ENCODE data around the gene BHLHE41. TPM values are rescaled to one million over a fixed set of nuclear protein-coding genes. Genes with fewer than 3 reads are reported as not detected.

BHLHE41 gene
- total and polyA plus RNA-seq, 2 donors, result 0.61 to 9.8 TPM

DNA sequence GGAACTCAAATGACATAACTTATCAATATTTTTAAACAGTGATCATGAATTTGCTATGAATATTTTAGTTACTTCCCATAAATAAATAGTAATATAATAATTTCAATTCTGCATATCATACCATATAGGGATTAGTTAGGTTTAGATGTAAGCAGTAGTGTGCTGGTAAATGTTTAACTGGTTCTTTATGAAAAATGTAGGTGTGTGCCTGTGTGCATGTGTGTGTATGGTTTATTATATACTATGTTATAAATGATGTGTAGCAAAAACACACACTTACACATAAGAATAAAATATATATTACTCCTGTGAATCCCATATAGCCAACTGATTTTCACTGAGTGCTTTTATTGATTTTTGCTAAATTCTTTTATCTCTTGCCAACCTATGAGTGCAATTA is 14.0 kb upstream of the BHLHE41 start:
- H3K4me1 ChIP-seq (ENCODE audit: control insufficient read depth in 2 of 2, insufficient read depth in 2 of 2, low read length in 2 of 2), result no peaks in the 10 kb centered on the region
- DNase-seq (ENCODE audit: low read depth in 6 of 9, low spot score in 9 of 9), result no peak
- H3K9me3 ChIP-seq (ENCODE audit: control insufficient read depth in 2 of 2, insufficient read depth in 1 of 2, low read length in 1 of 2), result no peaks in the 10 kb centered on the region
- no peaks in the 10 kb centered on the region for H3K27me3 ChIP-seq (ENCODE audit: control insufficient read depth in 2 of 2, insufficient read depth in 1 of 2, low read length in 1 of 2)
- H3K4me3 ChIP-seq (ENCODE audit: low read length in 2 of 2), result no peak overlapping the region
- no peaks in the 10 kb centered on the region for H3K36me3 ChIP-seq (ENCODE audit: control insufficient read depth in 2 of 2, insufficient read depth in 2 of 2, low read length in 1 of 2)
- no peak overlapping the region for H3K27ac ChIP-seq (ENCODE audit: low read depth in 1 of 2, low read length in 1 of 2)

DNA sequence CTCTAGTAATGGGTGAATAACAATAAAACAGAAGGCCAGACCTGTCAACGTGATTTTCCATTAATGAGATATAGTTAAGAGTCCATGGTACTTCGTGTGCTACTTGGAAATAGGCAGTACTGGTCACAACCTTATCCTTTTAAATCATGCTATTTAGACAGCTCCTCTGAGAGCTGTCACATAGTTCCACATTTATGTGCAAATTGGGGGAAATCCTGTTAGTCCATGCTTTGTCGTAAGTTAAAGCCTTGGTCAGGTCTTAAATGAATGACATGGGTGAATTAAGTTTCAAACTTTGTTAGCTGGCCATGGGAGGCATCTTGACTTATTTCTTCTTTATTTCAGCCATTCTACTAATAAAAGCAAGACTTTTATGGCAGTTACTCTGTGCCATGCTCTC is 11.9 kb upstream of the BHLHE41 start:
- H3K4me3 ChIP-seq (ENCODE audit: low read length in 2 of 2), result no peak overlapping the region
- 89% methylated on average over 3 of the region's 3 CpGs for WGBS
- H3K4me1 ChIP-seq (ENCODE audit: control insufficient read depth in 2 of 2, insufficient read depth in 2 of 2, low read length in 2 of 2), result no peaks in the 10 kb centered on the region
- no peak overlapping the region for H3K27ac ChIP-seq (ENCODE audit: low read depth in 1 of 2, low read length in 1 of 2)
- DNase-seq (ENCODE audit: low read depth in 6 of 9, low spot score in 9 of 9), result no peak
- no peaks in the 10 kb centered on the region for H3K36me3 ChIP-seq (ENCODE audit: control insufficient read depth in 2 of 2, insufficient read depth in 2 of 2, low read length in 1 of 2)
- H3K9me3 ChIP-seq (ENCODE audit: control insufficient read depth in 2 of 2, insufficient read depth in 1 of 2, low read length in 1 of 2), result no peaks in the 10 kb centered on the region
- H3K27me3 ChIP-seq (ENCODE audit: control insufficient read depth in 2 of 2, insufficient read depth in 1 of 2, low read length in 1 of 2), result peaks cover 0 to 3% of the 10 kb centered on the region in 2 donors

DNA sequence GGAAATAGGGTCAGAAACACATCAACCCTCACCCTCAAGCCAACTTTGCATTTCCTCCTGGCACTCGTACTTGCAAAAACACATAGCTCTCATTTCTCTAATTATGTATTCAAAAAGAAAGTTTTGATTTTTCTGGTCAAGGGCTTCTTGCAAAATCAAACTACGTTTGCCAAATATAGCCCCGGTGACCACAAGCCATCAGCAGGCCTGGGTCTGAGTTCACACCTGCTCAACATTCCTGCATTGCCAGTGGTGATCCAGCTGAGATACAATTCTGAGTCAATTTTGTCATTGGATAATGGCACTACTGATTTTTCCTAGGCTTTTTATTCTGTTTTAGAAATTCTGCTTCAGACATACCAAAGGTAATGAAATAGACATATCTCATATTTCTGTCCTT is 10.7 kb upstream of the BHLHE41 start:
- Histone ChIP-seq H3K4me3 (ENCODE audit: low read length in 2 of 2) (no peak overlapping the region), H3K9me3 (ENCODE audit: control insufficient read depth in 2 of 2, insufficient read depth in 1 of 2, low read length in 1 of 2) (no peaks in the 10 kb centered on the region), H3K4me1 (ENCODE audit: control insufficient read depth in 2 of 2, insufficient read depth in 2 of 2, low read length in 2 of 2) (no peaks in the 10 kb centered on the region), H3K27me3 (ENCODE audit: control insufficient read depth in 2 of 2, insufficient read depth in 1 of 2, low read length in 1 of 2) (peaks cover 3 to 8% of the 10 kb centered on the region in 2 donors), H3K27ac (ENCODE audit: low read depth in 1 of 2, low read length in 1 of 2) (no peak overlapping the region), H3K36me3 (ENCODE audit: control insufficient read depth in 2 of 2, insufficient read depth in 2 of 2, low read length in 1 of 2) (no peaks in the 10 kb centered on the region)
- DNase-seq (ENCODE audit: low read depth in 6 of 9, low spot score in 9 of 9), result no peak
- 90% methylated on average over 3 of the region's 3 CpGs for WGBS

DNA sequence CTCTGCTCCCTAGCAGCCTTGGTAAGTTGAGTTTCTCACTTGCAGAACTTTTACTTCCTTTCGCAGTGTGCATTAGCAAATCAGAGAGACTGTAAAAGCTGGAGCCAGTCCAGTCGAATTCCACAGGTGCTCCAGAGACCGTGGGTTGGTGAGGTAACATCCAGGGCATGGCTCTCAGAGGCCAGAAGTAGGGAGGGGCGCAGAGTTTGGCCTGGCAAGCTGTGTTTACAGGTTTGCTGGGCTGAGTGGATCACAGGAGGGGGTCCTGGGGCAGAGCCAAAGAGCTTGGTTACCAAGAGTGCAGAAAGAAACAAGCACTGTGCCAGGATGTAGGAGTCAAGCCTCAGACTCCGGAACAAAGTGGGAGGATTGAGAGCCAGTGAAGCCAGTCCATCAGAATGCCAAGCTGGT is 10.2 kb upstream of the BHLHE41 start:
- no peak overlapping the region for H3K27ac ChIP-seq (ENCODE audit: low read depth in 1 of 2, low read length in 1 of 2)
- no peak for DNase-seq (ENCODE audit: low read depth in 6 of 9, low spot score in 9 of 9)
- peaks cover 3 to 8% of the 10 kb centered on the region in 2 donors for H3K27me3 ChIP-seq (ENCODE audit: control insufficient read depth in 2 of 2, insufficient read depth in 1 of 2, low read length in 1 of 2)
- H3K4me3 ChIP-seq (ENCODE audit: low read length in 2 of 2), result no peak overlapping the region
- 89% methylated on average over 5 of the region's 5 CpGs for WGBS
- no peaks in the 10 kb centered on the region for H3K36me3 ChIP-seq (ENCODE audit: control insufficient read depth in 2 of 2, insufficient read depth in 2 of 2, low read length in 1 of 2)
- H3K4me1 ChIP-seq (ENCODE audit: control insufficient read depth in 2 of 2, insufficient read depth in 2 of 2, low read length in 2 of 2), result no peaks in the 10 kb centered on the region
- no peaks in the 10 kb centered on the region for H3K9me3 ChIP-seq (ENCODE audit: control insufficient read depth in 2 of 2, insufficient read depth in 1 of 2, low read length in 1 of 2)

- no peak for DNase-seq (ENCODE audit: low read depth in 6 of 9, low spot score in 9 of 9)
- Histone ChIP-seq H3K27me3 (ENCODE audit: control insufficient read depth in 2 of 2, insufficient read depth in 1 of 2, low read length in 1 of 2) (peaks cover 3 to 8% of the 10 kb centered on the region in 2 donors), H3K4me3 (ENCODE audit: low read length in 2 of 2) (no peak overlapping the region), H3K27ac (ENCODE audit: low read depth in 1 of 2, low read length in 1 of 2) (no peak overlapping the region), H3K9me3 (ENCODE audit: control insufficient read depth in 2 of 2, insufficient read depth in 1 of 2, low read length in 1 of 2) (no peaks in the 10 kb centered on the region), H3K4me1 (ENCODE audit: control insufficient read depth in 2 of 2, insufficient read depth in 2 of 2, low read length in 2 of 2) (no peaks in the 10 kb centered on the region), H3K36me3 (ENCODE audit: control insufficient read depth in 2 of 2, insufficient read depth in 2 of 2, low read length in 1 of 2) (no peaks in the 10 kb centered on the region)
These were observed 9.7 kb upstream of the BHLHE41 start for GRCh38 chr12:26134540-26134939.

DNA sequence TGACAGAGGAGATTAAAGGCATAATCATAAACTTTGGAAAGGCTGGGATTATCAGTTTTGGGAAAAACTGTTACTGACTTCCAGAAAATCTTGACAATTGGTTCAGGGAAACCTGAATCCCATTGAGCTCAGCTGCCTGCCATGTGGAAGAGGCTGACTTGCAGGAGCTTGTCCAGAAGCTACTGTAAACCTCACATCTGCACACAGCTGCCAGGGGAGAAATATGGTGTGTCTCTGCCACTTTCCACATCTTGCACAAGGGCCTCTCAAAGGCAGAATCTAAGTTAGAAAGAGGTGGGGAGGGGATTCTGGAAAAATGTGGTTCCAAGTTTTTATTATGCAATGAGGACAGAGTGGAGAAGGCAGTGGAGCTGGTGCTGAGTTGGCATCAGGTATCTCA is 8.7 kb upstream of the BHLHE41 start:
- peaks cover 10 to 17% of the 10 kb centered on the region in 2 donors for H3K27me3 ChIP-seq (ENCODE audit: control insufficient read depth in 2 of 2, insufficient read depth in 1 of 2, low read length in 1 of 2)
- no peaks in the 10 kb centered on the region for H3K36me3 ChIP-seq (ENCODE audit: control insufficient read depth in 2 of 2, insufficient read depth in 2 of 2, low read length in 1 of 2)
- H3K4me1 ChIP-seq (ENCODE audit: control insufficient read depth in 2 of 2, insufficient read depth in 2 of 2, low read length in 2 of 2), result no peaks in the 10 kb centered on the region
- no peak overlapping the region for H3K4me3 ChIP-seq (ENCODE audit: low read length in 2 of 2)
- H3K27ac ChIP-seq (ENCODE audit: low read depth in 1 of 2, low read length in 1 of 2), result no peak overlapping the region
- H3K9me3 ChIP-seq (ENCODE audit: control insufficient read depth in 2 of 2, insufficient read depth in 1 of 2, low read length in 1 of 2), result no peaks in the 10 kb centered on the region
- DNase-seq (ENCODE audit: low read depth in 6 of 9, low spot score in 9 of 9), result no peak

- Histone ChIP-seq H3K4me1 (ENCODE audit: control insufficient read depth in 2 of 2, insufficient read depth in 2 of 2, low read length in 2 of 2) (no peaks in the 10 kb centered on the region), H3K36me3 (ENCODE audit: control insufficient read depth in 2 of 2, insufficient read depth in 2 of 2, low read length in 1 of 2) (no peaks in the 10 kb centered on the region), H3K27me3 (ENCODE audit: control insufficient read depth in 2 of 2, insufficient read depth in 1 of 2, low read length in 1 of 2) (peaks cover 17 to 23% of the 10 kb centered on the region in 2 donors), H3K9me3 (ENCODE audit: control insufficient read depth in 2 of 2, insufficient read depth in 1 of 2, low read length in 1 of 2) (no peaks in the 10 kb centered on the region), H3K4me3 (ENCODE audit: low read length in 2 of 2) (no peak overlapping the region), H3K27ac (ENCODE audit: low read depth in 1 of 2, low read length in 1 of 2) (no peak overlapping the region)
- no peak for DNase-seq (ENCODE audit: low read depth in 6 of 9, low spot score in 9 of 9)
- WGBS, result 96% methylated on average over 1 of the region's 1 CpG
These were observed 8.0 kb upstream of the BHLHE41 start for GRCh38 chr12:26132866-26133265.

- peaks cover 0 to 3% of the 10 kb centered on the region in 2 donors for H3K4me1 ChIP-seq (ENCODE audit: control insufficient read depth in 2 of 2, insufficient read depth in 2 of 2, low read length in 2 of 2)
- H3K27ac ChIP-seq (ENCODE audit: low read depth in 1 of 2, low read length in 1 of 2), result no peak overlapping the region
- no peak for DNase-seq (ENCODE audit: low read depth in 6 of 9, low spot score in 9 of 9)
- peaks cover 26 to 32% of the 10 kb centered on the region in 2 donors for H3K27me3 ChIP-seq (ENCODE audit: control insufficient read depth in 2 of 2, insufficient read depth in 1 of 2, low read length in 1 of 2)
- no peaks in the 10 kb centered on the region for H3K36me3 ChIP-seq (ENCODE audit: control insufficient read depth in 2 of 2, insufficient read depth in 2 of 2, low read length in 1 of 2)
- no peak overlapping the region for H3K4me3 ChIP-seq (ENCODE audit: low read length in 2 of 2)
- WGBS, result 98% methylated on average over 1 of the region's 1 CpG
- no peaks in the 10 kb centered on the region for H3K9me3 ChIP-seq (ENCODE audit: control insufficient read depth in 2 of 2, insufficient read depth in 1 of 2, low read length in 1 of 2)
These were observed 7.1 kb upstream of the BHLHE41 start for GRCh38 chr12:26131936-26132335.

GRCh38 chr12:26130728-26131127 is 5.9 kb upstream of the BHLHE41 start:
- no peaks in the 10 kb centered on the region for H3K36me3 ChIP-seq (ENCODE audit: control insufficient read depth in 2 of 2, insufficient read depth in 2 of 2, low read length in 1 of 2)
- H3K27ac ChIP-seq (ENCODE audit: low read depth in 1 of 2, low read length in 1 of 2), result no peak overlapping the region
- H3K27me3 ChIP-seq (ENCODE audit: control insufficient read depth in 2 of 2, insufficient read depth in 1 of 2, low read length in 1 of 2), result peaks cover 37 to 45% of the 10 kb centered on the region in 2 donors
- H3K4me1 ChIP-seq (ENCODE audit: control insufficient read depth in 2 of 2, insufficient read depth in 2 of 2, low read length in 2 of 2), result peaks cover 5 to 14% of the 10 kb centered on the region in 2 donors
- H3K4me3 ChIP-seq (ENCODE audit: low read length in 2 of 2), result no peak overlapping the region
- WGBS, result 39% methylated on average over 3 of the region's 3 CpGs
- H3K9me3 ChIP-seq (ENCODE audit: control insufficient read depth in 2 of 2, insufficient read depth in 1 of 2, low read length in 1 of 2), result no peaks in the 10 kb centered on the region
- DNase-seq (ENCODE audit: low read depth in 6 of 9, low spot score in 9 of 9), result no peak

DNA sequence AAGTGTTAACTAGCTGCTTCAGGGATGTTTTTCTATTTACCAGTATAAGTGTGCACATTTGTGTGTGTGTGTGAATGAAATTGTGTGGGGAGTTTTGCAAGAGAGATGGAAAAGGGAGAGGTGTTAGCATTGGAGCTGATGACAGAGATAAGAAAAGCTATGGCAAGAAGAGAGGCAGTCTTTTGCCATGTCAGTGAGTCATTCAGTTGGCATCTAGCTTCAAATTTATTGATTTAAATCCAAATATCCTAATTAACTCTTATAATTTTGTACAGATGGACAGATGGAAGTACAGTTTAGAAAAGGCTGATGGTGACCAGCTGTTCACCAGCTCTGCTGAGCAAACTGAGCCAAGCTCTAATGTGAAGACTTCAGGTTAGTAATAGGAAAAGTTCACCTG is 3.3 kb upstream of the BHLHE41 start:
- H3K4me3 ChIP-seq (ENCODE audit: low read length in 2 of 2), result no peak overlapping the region
- no peaks in the 10 kb centered on the region for H3K9me3 ChIP-seq (ENCODE audit: control insufficient read depth in 2 of 2, insufficient read depth in 1 of 2, low read length in 1 of 2)
- H3K4me1 ChIP-seq (ENCODE audit: control insufficient read depth in 2 of 2, insufficient read depth in 2 of 2, low read length in 2 of 2), result peaks cover 11 to 35% of the 10 kb centered on the region in 2 donors
- H3K36me3 ChIP-seq (ENCODE audit: control insufficient read depth in 2 of 2, insufficient read depth in 2 of 2, low read length in 1 of 2), result no peaks in the 10 kb centered on the region
- H3K27ac ChIP-seq (ENCODE audit: low read depth in 1 of 2, low read length in 1 of 2), result no peak overlapping the region
- DNase-seq (ENCODE audit: low read depth in 6 of 9, low spot score in 9 of 9), result no peak
- H3K27me3 ChIP-seq (ENCODE audit: control insufficient read depth in 2 of 2, insufficient read depth in 1 of 2, low read length in 1 of 2), result peaks cover 60 to 70% of the 10 kb centered on the region in 2 donors
